COLO668 (cell line): Measurements from ENCODE around the gene LMO1.

Experiments used
- DNase-seq: peaks from one replicate; lab custom pipeline; 2025; ENCODE audit not compliant: unreplicated experiment; lab: John Stamatoyannopoulos, UW

Gene LMO1

DNA sequence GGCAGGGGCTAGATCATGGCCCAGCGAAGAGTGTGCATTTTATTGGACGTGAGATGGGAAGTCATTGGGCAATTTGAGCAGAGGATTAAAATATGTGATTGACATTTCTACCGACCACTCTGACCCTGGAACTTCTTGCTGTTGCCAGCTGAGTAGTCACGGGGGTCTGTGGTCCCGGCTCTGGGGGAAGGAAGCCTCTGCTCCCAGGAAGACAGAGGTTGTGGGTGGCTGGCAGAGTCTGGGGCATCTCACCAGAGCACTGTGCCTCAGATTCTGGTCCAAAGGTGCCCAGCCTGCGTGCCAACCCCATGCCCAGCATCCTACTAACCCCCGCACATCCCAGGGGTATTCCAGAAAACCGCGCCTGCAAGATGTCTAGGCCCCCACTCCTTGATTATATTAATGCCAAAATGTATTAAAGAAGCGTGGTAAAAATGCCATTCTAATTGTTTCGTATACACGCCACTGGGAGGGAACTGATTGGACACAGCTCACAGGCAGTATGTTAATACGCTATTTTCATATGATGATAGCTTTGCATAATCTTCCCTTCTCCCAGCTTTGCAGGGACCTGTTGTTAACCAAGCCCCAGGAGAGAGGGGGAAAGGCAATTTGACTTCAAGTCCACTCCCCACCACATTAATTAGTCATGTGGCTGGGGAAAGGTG lies 25.3 kb upstream of the LMO1 start:
- no peak for DNase-seq

GRCh38 chr11:8288166-8288772 lies 24.6 kb upstream of the LMO1 start:
- DNase-seq: no peak

GRCh38 chr11:8287703-8288102 lies 24.0 kb upstream of the LMO1 start:
- DNase-seq: no peak

DNA sequence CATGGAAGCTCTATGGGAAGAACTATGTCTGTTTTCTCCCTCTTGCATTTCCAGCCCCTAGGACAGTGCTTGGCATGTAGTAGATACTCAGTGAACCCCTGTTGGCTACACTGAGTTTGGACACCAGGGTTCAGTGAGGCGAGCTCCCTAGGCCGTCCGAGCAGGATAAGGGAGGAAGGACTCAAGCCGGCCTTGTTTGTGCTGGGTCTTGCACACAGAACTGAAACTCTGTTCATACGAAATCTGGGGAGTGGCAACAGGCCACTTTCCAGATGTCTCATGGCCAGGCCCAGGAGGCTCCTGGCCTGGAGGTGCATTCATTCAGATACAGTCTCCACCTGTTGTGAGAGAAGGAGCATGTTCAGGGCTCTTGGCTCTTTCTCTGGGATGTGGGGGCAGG lies 23.6 kb upstream of the LMO1 start:
- no peak for DNase-seq

- DNase-seq: no peak
These were observed 23.2 kb upstream of the LMO1 start for GRCh38 chr11:8286886-8287285.

DNA sequence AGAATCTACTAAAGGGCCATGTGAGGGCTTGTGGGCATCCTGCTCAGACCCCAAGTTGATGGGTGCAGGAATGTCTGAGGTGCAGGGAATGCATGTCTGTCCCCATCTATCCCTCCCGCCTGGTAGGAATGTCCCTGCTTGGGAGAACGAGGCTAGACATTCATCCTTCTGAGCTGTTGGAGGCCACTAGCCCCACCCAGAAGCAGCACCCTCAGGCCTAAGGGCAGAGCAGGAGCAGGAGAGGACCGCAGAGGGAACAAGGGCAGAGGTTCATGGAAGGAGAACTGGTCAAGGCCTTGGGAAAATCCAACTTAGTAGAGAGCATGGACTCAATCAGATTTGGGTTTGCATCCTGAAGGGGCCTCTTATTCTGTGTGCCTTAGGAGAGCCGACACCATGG lies 22.1 kb upstream of the LMO1 start:
- DNase-seq: no peak

GRCh38 chr11:8285228-8285627 lies 21.6 kb upstream of the LMO1 start:
- DNase-seq: no peak

GRCh38 chr11:8283465-8284230 lies 20.0 kb upstream of the LMO1 start:
- DNase-seq: peak; percentile 15

- DNase-seq: no peak
These were observed 19.4 kb upstream of the LMO1 start for GRCh38 chr11:8283100-8283464.

DNA sequence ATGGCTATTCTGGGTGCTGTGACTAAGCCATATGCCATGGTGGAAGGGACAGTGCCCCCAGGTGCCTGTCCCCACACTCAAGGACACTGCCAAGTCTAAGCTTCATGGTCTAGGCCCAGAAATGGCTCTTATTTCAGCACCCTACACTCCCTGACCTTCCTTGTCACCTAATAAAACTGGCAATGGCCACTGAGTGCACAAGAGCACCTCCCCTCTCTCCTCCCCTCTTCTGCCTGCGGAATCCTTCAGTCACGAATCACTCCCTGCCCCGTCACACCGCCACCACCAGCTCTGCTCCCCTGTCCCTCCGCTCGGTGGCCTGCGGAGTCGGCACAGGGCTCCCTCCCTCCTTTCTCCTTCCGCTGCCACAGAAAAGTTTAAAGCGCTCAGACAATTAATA lies 19.0 kb upstream of the LMO1 start:
- no peak for DNase-seq

DNA sequence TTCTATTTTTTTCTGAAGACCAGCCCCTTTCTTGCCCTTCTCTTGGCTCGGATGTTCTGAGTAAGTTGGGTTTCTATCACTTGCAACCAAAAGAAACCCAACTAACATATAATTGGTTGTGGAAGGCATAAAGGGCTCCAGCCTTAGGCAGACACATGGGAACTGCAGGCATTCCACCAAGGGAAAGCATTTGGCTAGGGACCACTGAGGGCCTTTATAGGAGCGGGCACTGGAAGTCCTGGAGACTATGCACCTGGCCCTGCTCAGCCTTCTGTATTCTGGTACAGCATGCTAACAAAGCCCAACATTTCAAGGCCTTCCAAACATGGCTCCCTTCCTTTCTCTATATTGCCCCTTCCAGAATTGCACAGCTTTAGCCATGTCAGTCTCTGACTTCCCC lies 17.6 kb upstream of the LMO1 start:
- DNase-seq: no peak

DNA sequence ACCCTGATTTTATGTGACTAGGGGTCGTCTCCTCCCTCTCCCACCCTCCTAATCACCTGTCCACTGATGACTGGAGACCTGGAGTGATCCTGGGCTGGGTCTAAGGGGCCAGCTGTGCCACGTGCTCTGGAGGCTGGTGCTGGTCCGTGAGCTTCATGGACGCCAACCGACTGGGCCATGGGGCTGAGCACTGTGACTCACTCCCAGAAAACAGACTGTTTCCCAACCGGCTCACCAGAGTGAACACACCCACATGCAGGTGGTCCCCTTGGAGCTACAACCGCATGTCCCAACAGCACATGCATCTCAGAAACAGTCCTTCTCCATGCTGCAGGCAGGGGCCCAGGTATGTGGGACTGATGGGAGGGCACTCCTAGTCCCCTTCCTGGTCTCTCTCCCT lies 14.0 kb upstream of the LMO1 start:
- DNase-seq: no peak

GRCh38 chr11:8276528-8276927 lies 12.8 kb upstream of the LMO1 start:
- DNase-seq: no peak

DNA sequence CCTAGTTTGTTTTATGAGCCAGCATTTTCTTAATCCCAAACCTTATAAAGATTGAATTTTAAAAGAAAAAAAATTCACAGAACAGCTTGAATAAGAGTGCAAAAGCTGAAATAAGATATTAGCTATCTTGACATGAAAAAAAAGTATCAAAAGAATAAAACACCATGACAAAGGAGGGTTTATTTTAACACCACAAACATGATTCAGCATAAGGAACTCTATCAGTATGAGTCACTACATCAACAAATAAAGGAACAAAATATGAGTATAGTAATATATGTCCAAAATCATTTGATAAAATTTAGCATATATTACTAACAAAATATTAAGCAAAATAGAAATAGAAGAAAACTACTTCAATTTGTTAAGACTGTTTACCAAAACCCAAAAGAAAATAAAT lies 9.6 kb upstream of the LMO1 start:
- DNase-seq: no peak

GRCh38 chr11:8271106-8271886 lies 7.6 kb upstream of the LMO1 start:
- DNase-seq: no peak

DNA sequence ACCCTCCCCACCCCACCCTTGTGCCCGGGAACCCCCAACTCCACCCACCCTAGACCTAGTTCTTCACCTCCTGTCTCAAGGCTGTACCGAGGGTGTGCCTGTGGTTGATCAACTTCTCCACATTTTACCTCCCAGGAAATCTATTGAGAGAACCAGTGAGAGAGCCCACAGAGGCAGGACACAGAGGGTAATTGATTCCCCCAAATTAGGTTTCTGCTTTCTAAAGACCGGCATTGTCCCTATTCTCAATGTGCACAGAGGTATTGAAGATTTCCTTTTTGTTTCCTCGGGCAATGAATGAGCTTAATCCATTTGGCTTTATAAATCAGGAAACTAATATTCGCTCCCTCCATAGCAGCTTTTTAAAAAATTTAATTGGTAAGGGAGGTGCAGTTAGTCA lies 6.0 kb upstream of the LMO1 start:
- no peak for DNase-seq

DNA sequence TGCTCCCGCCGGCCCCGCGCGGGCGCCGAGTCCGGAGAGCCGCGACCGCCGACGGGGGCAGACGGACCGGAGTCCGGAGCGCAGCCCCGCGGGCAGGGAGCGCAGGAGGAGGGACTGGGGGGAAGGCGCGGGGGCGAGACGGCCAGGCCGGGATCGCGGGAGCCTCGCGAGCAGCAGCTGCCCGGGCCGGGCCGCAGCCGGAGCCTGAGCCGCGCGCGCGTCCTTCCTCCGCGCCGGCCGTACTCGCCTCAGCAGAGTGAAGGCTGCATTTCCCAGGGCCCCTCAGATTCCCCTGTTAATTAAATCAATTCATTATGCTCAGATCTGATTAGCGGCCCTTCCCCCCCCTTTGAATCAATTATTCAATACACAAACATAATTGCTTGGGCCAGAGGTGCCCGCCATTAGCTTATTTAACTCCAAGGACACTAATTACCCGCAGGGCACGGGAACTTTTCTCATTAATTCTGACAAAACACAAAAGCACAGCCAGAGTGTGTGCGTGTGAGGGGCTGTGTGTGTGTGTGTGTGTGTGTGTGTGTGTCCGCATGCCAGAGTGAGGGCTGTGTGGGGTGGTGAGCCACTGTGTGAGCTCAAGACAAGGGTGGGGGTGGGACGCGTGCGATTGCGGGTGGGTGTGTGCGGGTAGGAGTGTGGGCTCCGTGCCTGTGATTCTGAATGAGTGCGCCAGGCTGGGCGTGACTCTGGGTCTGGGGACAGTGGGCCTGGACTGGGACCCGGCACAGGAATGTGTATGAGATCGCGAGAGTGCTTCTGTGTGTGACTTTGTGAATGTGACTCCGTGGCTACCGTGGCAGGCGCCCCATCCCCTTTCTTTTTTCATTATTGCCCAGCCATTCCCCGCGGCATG lies 5.1 kb upstream of the LMO1 start:
- DNase-seq: peak; percentile 67

DNA sequence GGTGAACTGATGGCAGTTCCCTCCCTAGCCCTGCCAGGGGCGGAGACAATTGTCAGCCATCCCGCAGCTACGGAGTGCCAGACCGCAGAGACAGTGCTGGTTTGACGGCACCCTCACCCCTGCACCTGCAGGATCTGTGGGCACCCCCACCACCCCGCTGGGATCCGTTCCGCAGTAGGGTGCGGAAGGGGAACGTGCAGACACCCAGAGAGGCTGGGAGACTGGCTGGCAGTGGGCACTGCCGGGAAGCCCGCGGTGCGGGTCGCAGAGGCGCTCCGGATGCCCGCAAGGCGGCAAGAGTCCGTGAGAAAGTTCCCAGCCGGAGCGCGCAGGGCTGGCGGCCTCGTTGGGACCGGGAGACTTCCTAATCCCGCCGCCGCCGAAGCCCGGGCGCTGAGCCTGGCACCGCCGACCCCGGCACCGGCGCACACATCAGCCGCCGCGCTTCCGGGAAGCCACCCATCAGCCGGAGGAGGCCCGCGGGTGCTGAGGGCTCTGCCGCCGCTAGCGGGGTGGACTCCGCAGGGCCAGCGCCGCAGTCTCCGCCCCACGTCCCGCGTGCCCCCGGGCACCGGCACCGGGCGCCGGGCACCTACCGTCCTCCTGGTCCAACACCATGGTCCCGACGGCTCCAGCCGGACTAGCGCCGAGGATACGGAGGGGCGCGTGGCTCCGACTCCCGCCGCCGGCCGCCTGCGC lies 4.3 kb upstream of the LMO1 start:
- DNase-seq: peak; percentile 69

GRCh38 chr11:8267280-8267679 lies 3.6 kb upstream of the LMO1 start:
- no peak for DNase-seq
